HG03378 (cell line): ENCODE results near the gene TRAP1.

Experiments used
- ATAC-seq: cut with Tn5 transposase; IDR thresholded peaks from one replicate; pipeline ENCODE4 v1.9.1; 2021; ENCODE audit warnings: mild to moderate bottlenecking, moderate library complexity; ENCODE audit not compliant: unreplicated experiment

Gene TRAP1

DNA sequence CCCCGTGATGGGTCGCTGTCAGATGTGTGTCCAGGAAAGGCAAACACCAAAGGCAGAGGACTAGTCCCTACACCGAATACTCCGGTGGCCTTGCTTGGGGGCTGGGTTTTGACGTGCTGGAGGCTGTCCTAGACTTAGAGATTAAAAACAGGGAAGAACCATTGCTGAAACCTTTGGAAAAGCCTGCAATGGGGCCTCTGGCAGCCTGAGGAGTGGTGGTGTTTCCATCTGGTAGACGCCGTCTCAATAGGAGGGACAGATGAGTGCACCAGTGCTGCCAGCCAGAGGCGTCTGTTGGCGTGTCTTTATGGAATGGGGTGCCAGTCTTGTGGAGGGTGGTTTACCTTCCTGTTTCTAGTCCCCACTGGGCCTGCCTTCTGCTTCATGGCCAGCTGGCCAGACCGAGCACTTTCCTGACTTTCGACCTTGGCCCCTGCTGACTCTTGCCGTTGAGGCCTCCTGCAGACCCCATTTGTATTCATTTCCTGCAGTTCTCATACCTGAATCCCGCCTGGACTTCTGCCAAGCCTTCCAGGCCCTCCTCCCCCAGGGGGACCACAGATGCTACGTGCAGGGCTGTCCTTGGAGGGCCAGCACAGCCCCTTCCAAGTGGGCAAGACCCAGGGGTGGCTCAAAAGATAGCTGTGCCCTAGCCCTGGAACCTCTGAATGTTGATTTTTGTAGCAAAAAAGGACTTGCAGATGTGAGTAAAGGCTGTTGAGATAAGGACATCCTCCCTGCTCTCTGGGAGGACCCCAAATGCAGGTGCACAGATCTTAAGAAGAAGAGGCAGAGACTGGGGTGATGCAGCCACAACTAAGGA is 64.7 kb downstream of the TRAP1 start:
- ATAC-seq = no peak

DNA sequence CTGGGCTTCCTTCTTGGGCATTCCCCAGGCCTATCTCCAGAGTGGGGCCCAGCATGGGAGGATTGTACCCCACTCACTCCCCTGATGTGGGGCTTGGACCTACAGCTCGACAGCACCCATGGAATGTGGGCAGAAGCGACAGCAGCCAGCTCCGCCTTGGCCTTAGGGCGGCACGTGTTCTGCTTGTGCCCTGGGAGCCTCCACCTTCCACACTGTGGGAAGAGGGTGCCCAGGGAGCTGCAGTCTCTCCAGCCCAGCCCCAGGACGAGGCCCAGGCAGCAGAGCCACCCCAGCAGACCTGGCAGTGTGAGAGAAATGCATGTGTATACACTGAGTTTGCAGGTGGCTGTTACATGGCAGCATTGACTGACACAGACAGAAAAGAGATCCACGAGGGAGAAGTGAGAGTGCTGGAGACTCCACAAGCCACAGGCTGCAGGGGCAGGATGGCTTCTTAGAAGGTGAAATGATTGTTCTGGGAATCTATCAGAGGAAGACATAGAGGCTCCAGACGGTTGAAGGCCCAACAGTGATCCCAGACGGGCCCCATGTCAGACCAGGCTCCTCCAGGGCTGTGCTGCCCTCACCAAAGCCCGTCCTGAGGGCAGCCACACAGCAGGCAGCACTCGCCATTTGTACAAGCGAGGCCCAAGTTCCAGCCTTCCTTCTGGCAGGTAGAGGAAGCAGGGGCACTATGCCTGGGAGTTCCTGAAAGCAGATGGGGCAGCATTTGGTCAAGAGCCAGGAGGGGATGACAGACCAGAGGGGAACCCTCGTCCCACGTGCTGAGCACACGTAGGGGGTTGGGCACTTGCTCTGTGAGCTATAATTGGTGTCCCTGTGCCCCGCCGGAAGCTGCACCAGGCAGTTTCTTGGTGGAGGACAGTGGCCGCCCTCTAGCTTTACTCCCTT is 65.6 kb downstream of the TRAP1 start:
- no peak for ATAC-seq

DNA sequence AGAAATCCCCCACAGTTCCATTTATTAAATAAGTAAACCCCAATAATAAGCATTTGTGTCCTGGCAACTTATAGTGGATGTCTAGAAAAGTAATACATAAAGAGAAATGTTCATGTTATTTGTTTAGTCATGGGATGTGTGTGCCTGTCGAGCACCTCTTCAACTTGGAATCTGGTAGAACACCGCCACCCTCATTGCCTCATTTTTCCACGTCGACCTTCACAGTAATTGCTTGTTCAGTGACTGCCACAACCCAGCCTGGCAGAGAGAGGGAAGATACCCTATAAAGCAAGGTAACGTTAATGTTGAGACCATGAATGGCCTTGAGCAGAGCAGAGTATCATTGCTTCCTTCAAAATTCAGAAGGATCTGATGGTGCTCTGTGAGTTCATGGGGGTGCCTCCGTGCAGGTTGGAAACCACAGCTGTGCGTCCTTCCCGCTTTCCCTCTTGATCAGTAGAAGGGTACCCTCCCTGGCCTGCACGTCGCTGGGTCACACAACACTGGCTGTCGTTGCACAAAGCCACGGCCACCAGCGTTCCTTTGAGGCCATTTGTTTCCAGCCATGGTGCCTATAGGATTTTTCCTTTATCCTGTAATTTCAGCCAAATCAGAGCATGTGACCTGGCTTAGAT is 66.6 kb downstream of the TRAP1 start:
- ATAC-seq = no peak

DNA sequence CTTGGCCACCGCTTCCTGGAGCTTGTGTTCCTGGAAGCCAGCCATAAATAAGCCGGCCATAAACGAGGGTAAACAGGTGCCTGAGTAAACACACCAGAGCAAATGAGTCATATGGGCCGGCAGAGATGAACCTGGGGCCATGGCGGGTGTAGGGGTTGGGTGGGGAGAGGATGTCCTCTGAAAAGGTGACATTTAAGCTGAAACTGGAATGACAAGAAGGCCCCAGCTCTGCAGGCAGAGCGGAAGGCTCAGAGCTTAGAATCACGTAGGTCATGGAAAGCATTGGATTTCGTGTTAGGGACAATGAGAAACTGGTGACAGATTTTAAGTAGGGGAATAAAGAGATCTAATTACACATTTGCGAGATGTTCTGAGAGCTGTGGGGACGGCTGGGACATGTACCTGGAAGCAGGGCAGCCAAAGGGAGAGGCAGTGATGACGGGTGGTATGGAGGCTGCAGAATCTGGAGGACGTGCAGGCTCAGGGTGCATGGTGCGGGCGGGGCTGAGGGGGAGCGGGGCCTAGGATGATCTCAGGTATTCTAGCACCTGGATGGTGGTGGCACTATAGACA is 70.9 kb downstream of the TRAP1 start:
- no peak for ATAC-seq

DNA sequence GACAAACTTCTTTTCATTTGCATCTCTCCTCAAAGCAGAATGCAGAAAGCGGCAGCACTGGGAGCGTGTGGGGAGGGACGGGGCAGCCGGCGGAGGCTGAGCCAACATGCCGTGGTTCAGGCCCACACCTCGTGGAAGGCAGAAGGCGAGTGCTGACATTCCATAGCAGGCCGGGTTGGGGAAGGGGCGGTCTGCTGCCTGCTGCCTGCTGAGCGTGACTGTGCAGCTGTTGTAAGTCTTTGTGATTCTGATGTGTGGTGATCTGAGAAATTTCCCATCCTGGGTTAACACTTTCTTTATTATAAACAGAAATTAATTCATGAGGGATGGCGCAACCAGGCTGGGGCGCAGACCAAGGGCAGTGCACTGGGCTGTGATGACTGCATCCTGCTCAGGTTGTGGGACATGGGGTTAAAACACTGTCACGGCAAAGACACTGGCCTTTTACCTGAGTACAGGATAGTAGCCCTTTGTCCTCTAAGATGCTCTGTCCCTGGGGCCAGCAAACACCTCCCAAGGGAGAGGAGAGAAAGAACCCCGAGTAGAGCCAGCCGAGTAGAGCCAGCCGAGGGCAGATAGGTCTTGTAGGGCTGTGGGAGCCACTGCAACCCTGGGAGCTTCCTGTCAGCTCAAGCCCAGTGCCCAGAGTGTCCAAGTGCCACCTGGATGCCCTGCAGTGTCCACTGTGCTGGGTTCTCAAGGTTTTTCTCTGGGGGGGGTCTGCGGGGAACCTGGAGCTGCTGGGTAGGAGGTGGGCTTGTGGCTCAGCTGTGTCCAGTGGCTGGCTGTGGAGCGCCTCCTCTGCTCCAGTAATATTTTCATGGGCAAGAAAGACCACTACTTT is 71.6 kb downstream of the TRAP1 start:
- ATAC-seq = no peak

DNA sequence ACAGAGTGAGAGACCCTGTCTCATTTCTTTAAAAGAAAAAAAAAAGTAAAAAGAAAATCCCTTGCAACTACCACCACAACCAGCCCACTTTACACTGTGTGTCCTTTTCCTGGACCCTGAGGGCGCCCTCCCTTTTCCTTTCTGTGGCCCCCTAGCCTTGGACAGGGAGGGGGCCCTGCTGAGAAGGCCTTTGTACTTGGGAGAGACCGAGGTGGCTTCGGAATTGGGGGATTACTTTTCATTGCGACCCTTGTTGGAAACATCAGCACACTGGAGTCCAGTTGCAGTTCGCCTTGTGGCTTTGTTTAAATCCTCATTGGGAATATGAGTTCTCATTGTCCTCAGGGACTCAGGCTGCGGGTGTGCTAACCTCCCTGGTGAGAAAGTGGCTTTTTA is 72.2 kb downstream of the TRAP1 start:
- ATAC-seq = no peak

DNA sequence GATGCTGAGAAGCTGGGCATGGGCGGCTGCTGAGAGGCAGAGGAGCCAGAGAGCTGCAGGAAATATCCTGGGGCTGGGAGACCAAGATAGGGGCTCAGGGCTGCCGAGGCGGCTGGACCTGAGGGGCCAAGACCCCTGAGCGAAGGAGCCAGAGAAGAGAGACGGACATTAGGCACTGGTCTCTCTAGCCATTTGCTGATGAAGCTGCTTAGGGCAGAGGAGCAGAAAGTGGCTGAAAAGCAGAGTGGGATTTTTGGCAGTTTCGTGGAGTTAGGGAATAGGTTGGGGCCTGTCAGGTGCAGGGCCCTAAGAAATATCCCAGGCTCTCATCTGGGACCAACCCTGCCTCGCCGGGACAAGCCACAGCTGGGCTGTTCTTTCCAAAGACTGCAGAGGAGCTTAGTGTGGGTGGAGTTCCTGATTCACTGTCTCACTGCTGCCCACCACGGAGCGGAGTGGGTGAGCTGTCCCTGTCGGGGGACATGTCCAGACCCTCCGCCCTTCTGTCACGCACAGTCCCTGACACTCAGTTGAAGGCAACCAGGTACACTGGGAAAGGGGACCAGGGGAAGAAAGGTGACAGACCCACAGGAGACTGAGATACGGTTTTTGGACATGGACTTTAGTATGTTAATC is 74.1 kb downstream of the TRAP1 start:
- no peak for ATAC-seq

DNA sequence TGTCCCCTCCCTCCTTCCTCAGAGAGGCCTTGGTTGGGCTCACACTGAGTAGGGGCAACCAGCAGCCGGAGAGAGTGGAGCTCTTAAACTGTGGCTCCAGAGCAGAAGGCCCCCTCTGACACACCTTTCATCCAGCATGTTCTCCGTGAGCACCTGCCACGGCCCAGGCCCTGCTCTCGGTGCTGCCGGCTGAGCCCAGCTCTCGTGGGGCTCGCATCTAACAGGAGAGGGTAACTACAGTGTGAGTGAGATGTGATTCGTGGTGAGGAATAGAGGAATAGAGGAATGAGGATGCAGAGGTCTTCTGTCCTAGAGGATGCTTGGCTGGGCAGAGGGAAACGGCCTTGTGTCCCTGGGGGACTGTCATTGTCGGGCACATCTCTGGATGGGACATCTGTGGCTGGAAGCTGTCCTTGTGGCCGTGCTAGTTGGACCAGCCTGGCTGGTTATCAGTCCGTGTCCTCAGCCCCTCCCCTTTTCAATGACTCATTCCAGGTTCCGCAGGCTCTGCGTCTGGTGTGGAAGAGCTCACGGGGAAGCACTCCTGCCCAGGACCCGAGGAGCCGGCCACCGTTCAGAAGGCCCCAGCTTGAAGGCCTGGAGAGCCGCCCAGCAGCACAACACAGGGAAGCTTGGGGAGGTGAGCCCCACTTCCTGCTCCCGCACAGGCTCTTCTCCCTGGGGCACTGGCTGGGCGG is 74.8 kb downstream of the TRAP1 start:
- ATAC-seq = no peak

DNA sequence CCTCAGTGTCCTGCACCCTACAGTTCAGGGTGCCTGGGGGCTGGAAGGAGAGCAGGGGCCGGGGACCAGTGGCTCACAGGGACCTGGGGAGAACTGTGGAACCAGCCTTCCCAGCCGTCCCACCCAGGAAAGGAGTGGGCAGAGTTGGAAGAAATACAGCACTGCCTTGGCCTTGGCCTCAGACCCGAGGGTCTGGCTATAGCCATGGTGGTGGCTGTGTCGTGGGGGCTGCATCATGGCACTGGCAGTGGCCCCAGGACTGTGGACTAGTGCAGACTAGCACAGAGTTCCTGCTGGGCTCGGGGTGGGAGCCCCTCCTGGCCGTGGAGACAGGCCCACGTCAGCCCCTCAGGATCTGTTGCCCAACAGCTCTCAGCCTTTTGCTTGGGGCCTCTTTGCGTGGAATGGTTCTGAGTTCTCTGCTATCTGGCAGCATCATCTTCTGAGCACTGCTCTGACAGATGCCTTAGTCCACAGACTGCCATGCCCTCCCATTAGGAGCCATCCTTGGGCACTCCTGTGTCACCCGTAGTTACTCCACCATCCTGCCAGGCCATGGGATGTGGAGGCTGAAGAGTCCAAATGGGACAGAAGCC is 75.4 kb downstream of the TRAP1 start:
- ATAC-seq = no peak

DNA sequence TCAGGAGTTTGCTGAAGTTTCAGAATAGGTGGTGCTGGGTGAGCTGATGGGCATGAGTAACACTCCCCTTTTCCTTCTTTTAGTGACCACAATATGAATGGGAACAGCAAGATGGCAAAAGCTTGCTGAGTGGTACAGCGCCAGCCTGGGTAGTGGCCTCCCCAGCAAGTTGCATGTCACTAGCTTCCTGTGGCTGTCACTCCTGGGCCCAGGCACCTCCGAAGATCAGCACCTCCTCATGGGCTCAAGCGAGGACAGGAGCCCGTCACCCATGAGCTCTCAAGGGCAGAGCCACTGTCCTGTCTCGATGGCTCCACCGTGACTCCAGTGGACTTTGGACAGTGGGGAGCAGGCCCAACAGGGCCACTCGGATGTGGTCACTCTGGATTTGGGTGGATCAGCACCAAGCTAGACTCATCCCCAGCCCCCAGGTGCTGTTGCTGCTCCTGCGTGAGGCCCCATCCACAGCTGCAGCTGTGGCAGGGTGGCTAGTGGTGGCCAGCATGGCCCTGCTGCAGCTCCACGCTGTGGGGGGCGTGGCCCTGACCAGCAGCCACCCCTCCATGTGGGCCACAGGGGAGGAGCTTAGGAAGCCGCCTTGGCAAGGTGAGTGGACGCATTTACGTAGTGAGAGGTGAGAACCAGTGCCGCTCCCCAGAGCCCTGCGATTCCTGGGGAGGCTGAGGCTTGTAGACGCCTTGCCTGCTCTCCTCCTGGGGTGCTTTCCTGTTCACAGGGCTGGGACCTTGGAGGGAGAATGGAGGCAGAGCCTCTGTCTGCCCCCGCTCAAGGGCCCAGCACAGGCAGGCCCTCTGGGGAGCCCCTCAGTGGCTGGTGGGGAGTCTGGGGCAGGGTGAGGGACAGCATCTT is 76.5 kb downstream of the TRAP1 start:
- no peak for ATAC-seq

DNA sequence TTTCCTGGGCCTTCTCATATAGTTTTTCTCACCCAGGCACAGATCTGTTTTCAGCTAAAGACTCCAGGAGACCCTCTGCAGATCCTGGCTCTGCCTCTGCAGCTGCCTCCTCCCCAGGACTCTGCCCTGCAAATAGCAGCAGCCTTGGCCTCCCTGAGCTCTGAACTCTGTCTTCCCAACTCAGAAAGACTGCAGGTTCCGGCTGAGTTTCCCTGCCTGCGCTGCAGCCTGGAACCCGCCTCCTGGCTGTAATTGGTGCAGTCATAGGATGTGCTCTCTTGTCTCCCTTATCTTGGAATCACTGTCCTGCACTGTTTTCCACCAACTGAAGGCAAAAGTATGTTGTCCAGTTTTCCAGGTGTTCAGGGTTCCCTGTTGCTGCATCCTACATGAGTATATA is 77.1 kb downstream of the TRAP1 start:
- ATAC-seq = no peak

DNA sequence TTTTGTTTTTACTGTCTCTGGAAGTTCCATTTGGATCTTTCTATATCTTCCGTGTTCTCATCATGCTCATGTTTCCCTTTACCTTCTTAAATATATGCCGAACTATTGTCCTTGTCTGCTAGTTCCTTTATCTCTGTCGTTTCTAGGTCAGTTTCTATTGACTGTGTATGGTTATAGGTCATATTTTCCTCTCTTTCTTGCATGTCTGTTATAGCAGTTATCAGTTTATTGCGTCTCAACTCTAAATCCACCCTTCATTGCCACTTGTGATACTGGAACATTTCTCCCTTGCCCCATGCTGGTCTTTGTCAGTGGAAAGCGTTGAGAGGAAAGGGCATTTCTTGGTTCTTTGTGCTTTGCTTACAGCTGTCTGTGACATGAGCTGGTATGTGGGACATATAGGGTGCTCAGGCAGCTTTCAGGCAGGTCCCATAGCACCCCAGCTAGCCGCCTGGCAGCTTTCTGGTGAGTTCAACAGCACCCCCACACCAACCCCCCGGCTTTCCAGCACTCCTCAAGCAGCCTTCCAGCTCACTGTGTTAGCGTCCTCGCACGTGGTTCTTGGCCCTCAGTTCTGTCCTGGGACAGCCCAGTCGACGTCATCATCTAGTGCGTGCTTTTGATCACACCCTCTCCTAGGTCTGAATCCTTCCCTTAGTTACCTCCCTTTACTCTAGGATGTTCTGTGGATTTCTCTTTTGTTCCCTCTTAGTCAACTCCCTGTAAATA is 78.2 kb downstream of the TRAP1 start:
- ATAC-seq = no peak

DNA sequence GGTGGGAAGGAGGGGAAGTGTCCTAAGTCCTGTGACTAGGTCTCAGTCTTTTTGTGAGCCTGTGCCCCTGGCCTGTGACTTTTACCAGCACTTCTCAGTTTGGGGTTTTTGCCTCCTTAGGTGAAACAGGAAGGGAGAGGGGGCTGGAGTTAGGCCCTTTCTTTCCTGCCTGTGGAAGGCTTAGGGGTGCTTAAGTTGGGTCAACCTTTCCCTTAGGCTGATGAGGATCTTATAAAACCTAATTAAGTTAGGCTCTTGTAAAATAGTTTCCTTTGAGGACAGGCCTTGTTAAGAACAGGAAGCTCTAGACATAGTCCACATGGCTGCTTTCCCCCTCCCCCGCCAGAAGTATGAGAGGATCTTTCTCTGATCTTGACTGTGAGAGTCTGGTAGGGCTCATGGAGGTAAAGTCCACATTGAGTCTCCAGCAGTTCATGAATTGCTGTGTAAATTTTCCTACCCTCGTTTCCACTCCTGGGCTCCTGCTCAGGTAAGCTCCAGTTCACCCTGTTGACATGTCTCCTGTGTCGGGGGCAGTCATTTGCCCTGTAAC is 79.9 kb downstream of the TRAP1 start:
- no peak for ATAC-seq

DNA sequence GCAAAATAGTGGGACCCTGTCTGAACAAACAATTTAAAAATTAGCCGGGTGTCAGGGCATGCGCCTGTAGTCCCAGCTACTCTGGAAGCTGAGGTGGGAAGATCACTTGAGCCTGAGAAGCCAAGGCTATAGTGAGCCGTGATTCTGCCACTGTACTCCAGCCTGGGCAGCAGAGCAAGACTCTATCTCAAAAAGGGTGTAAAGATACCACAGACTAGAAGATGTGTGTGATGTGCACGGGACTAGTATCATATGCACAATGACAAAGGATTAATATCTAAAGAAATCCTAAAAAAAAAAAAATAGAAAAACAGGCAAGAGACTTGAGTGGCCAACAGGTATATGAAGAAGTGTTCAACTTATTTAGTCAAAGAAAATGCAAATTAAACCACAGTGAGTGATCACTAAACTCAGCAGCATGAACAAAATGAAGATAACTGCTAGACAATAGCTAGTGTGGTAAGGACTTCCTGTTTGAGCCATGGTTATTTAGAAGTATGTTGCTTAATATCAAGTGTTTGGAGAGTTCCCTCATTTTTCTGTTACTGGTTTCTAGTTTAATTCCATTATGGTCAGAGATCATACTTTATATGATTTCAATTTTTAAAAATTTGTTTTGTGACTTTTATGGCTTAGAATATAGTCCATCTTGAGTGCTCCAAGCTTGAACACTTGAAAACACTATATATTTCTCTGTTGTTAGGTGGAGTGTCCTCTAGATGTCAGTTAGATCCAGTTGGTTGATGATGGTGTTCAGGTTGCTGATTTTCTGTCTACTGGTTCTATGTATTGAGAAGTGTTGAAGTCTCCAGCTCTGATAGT is 91.2 kb downstream of the TRAP1 start:
- ATAC-seq = peak; percentile 44

DNA sequence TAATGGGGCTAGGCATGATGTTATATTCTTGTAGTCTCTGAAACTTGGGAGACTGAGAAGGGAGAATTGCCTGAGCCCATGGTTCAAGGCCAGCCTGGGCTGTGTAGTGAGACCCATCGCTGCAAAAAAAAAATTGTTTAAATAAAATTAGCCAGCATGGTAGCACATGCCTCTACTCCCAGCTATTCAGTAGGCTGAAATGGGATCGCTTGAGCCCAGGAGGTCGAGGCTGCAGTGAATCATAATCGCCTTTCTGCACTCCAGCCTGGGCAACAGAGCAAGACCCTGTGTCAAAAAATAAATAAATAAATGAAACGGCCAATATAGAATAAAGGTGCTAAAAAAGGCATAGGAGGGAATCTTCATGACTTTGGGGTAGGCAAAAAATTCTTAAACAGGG is 92.0 kb downstream of the TRAP1 start:
- ATAC-seq = no peak

DNA sequence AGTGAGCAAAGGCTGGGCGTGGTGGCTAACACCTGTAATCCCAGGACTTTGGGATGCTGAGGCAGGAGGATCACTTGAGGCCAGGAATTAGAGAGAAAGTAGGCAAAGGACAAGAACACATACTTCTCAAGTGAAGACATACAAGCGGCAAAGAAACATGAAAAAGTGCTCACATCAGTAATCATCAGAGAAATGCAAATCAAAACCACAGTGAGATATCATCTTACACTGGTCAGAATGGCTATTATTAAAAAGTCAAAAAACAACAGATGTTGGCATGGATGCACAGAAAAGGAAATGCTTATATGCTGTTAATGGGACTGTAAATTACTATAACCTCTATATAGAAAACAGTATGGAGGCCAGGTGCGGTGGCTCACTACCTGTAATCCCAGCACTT is 93.7 kb downstream of the TRAP1 start:
- ATAC-seq = no peak
